Measurements from ENCODE around the gene TENM4.

- TF ChIP-seq POLR2AphosphoS5 (IDR thresholded peaks at IDR 0.05; ENCODE audit: low read depth, low read length) = no peak
- TF ChIP-seq REST (IDR thresholded peaks at IDR 0.05; ENCODE audit: insufficient read depth in 1 of 2, low read depth in 2 of 2, low read length in 2 of 2) = no peak
- TF ChIP-seq SIN3A (IDR thresholded peaks at IDR 0.05; ENCODE audit: borderline replicate concordance, insufficient read depth, low read length) = no peak
- no peak for TF ChIP-seq TAF1 (IDR thresholded peaks at IDR 0.05; ENCODE audit: borderline replicate concordance, insufficient read depth, low read length)
- no peak for TF ChIP-seq FOXP2 (optimal IDR thresholded peaks at IDR 0.05; ENCODE audit: borderline replicate concordance, extremely low read depth, extremely low read length, insufficient read depth)
Measured at GRCh38 chr11:79227767-79228755, 212.8 kb downstream of the TENM4 start.
